GM06990 (cell line): ENCODE results near the gene BCAS3.

Experiments used
- DNase-seq: peaks from one replicate; pipeline ENCODE4 v3.0.0-alpha.2; 2011; ENCODE audit not compliant: insufficient read length; ENCODE audit errors: extremely low read depth
- H3K27me3 ChIP-seq: replicated peaks from 2 replicates; pipeline ENCODE4 v1.6.0; 2011; ENCODE audit warnings: low read length; ENCODE audit not compliant: control insufficient read depth, insufficient read depth
- H3K36me3 ChIP-seq: 2 replicates; pipeline ENCODE4 v1.5.1; 2011; ENCODE audit warnings: low read length; ENCODE audit not compliant: control insufficient read depth, insufficient read depth
- H3K4me3 ChIP-seq: replicated peaks from 2 replicates; pipeline ENCODE4 v1.5.1; 2011; ENCODE audit warnings: low read depth, mild to moderate bottlenecking, control low read depth, low read length
- TF ChIP-seq, protein P1 (sequence below): IDR thresholded peaks from 2 replicates; pipeline ENCODE4 v1.5.1; 2011; ENCODE audit warnings: low read length, control low read depth, mild to moderate bottlenecking, inconsistent platforms; ENCODE audit not compliant: insufficient read depth, poor library complexity, severe bottlenecking

BCAS3 gene

DNA sequence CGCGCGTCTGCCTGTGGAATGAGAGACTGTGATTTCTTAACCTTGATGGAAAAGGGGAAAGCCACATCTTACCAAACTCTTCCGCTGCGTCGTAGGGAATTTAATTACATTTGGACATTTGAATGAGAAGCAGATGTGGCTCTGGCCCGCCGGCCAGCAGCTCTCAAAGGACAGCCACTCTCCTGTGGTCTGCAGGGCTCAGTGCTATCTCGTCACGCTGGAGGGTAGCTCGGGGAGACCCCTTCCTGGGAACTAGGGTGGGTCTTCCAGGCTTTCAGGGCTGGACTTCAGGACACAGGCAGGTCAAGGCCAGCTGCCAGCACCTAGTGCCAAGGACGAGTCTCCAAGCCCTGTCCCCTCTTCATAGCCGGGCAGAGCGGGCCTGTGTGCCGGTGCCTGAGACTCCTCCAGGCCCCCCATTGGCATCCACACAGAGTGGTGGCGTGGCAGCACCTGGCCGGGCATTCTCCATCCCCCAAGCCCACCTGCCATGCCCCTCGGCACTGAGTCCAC, 706.1 kb downstream of the BCAS3 start:
- H3K36me3 ChIP-seq: no peaks in the 10 kb centered on the region
- TF ChIP-seq, protein P1, sequence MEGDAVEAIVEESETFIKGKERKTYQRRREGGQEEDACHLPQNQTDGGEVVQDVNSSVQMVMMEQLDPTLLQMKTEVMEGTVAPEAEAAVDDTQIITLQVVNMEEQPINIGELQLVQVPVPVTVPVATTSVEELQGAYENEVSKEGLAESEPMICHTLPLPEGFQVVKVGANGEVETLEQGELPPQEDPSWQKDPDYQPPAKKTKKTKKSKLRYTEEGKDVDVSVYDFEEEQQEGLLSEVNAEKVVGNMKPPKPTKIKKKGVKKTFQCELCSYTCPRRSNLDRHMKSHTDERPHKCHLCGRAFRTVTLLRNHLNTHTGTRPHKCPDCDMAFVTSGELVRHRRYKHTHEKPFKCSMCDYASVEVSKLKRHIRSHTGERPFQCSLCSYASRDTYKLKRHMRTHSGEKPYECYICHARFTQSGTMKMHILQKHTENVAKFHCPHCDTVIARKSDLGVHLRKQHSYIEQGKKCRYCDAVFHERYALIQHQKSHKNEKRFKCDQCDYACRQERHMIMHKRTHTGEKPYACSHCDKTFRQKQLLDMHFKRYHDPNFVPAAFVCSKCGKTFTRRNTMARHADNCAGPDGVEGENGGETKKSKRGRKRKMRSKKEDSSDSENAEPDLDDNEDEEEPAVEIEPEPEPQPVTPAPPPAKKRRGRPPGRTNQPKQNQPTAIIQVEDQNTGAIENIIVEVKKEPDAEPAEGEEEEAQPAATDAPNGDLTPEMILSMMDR: no peak
- no peak for DNase-seq
- H3K27me3 ChIP-seq: no peaks in the 10 kb centered on the region; the same call in 1 of the 2 replicates
- H3K4me3 ChIP-seq: no peak overlapping the region

DNA sequence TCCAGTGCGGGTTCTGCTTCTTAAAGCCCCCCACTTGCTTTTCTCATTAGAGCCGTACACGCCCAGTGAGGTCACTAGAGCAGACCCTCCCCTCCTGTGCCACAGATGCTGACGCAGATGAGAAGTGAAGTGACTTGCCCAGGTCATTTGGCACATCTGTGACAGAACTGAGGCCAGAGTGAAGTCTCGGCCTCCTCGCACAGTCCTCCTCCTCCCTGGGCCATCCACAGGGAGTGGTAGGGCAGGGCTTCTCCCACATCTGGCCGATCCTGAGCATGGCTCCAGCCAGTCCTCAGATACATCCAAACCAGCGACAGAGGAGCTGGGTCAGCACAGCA, 706.7 kb downstream of the BCAS3 start:
- Histone ChIP-seq H3K27me3 (no peaks in the 10 kb centered on the region; the same call in 1 of the 2 replicates), H3K4me3 (no peak overlapping the region), H3K36me3 (no peaks in the 10 kb centered on the region)
- TF ChIP-seq, protein P1: no peak
- DNase-seq: no peak

DNA sequence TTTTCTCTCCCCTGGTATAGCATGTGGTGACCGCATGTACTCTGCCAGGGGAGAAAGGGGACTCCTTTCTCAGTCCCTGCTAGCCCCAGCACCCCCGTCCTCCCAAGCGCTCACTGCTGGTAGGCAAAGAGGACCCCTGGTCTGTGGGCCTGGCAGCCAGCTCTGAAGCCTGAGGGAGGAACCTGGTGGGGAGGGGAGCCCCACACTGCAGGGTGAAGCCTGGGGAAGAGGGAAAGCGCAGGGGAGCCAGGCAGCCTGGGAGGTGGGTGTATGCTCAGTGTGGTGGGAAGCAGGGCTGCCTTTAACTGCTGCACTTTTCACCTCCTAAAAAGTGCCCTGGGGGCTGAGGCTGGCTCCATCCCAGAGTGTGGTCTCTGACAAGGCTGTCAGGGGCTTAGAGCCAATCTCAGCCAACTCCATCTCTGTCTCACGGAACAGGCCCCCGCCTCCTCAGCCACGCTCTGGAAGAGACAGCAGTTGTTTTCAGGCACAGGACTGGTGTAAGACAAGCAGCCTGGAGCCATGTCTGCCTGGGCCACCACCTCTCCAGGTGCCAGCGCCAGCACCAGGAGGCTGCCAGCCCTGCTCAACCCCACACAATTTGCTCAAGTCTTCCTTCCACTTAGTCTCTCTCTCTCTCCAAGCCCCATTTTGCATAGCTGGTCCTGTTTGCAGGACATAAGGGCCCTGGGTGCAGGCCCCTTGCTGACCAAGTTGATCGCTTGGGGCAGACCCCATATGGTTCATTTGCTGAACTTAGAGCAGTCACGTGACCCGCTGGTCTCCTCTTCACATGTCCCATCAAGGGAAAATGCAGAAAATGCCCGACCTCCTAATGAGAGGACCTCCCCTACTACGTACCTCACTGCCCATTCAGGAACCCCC, 707.3 kb downstream of the BCAS3 start:
- Histone ChIP-seq H3K36me3 (no peaks in the 10 kb centered on the region), H3K27me3 (no peaks in the 10 kb centered on the region; the same call in 1 of the 2 replicates), H3K4me3 (no peak overlapping the region)
- no peak for DNase-seq
- TF ChIP-seq, protein P1: no peak

DNA sequence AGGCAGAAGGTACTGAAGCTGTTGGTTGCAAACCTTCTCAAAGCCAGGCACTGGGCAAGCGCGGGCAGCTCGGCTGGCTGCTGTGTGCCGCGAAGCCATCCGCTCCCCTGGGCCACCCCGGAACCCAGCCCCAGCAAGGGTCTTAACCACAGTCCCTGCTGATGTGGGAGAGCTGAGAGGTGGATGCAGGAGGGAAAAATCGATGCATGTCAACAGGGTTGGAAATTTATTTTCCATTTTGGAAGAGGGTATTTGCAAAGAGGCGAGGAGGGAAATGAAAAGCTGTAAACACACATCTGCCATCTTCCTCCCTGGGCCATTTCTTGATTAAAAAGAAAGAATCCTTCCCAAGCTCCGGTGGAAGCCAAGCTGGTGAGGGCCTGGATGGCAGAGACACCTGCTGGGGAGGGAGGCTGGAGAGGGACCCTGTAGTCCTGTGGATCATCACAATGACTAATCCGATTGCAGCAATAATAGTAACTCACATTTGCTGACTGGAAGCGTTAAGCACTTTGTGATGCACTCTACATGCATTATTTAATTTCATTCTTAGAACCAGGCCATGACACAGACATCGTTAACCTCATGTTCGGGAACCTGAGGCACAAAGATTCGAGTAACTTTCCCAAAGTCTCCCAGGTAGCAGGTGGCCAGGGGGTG, 708.1 kb downstream of the BCAS3 start:
- no peaks in the 10 kb centered on the region for H3K36me3 ChIP-seq
- no peak for DNase-seq
- H3K27me3 ChIP-seq: no peaks in the 10 kb centered on the region; the same call in 1 of the 2 replicates
- TF ChIP-seq, protein P1: no peak
- no peak overlapping the region for H3K4me3 ChIP-seq

DNA sequence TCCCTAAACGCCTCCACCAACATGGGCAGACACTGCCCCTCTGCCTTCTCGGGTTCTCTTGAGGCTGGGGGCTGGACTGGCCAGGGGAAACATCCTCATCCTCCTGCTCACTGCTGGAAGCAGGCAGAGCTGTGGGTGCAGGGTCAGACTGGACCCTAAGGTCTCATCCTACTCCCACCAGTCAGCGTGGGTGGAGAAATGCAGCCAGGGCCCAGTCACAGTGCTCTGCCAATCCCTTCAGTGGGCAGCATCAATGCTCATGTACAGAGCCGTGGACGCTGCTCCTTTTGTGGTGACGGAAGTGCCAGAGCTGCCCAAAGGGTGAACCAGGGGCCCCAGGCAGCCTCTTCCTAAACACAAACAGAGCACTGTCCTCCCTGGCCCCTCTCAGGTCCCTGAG, 708.6 kb downstream of the BCAS3 start:
- DNase-seq: no peak
- Histone ChIP-seq H3K4me3 (no peak overlapping the region), H3K36me3 (no peaks in the 10 kb centered on the region), H3K27me3 (no peaks in the 10 kb centered on the region; the same call in 1 of the 2 replicates)
- TF ChIP-seq, protein P1: no peak
